MM.1S (cell line): Measurements from ENCODE around the gene CCDC63.

ENCODE experiments used
- DNase-seq: peaks from one replicate; pipeline ENCODE4 v3.0.0-alpha.2; 2015
- H2AFZ ChIP-seq: fragments of 300-600 bp; sonication (generic); 2 replicates; pipeline ENCODE4 v1.6.0; 2016; ENCODE audit warnings: antibody characterized with exemption, low read length
- H3F3A ChIP-seq: fragments of 300-600 bp; sonication (generic); 2 replicates; pipeline ENCODE4 v1.6.1; 2016; ENCODE audit warnings: mild to moderate bottlenecking, antibody characterized with exemption, low read length, moderate library complexity, mixed read lengths; ENCODE audit not compliant: insufficient read depth
- H3K27ac ChIP-seq: fragments of 300-600 bp; sonication (generic); 2 replicates; pipeline ENCODE4 v1.5.1; 2016; ENCODE audit warnings: mild to moderate bottlenecking, low read length
- H3K27me3 ChIP-seq: fragments of 300-600 bp; sonication (generic); replicated peaks from 2 replicates; pipeline ENCODE4 v1.6.0; 2016; ENCODE audit warnings: low read length; ENCODE audit not compliant: insufficient read depth
- H3K36me3 ChIP-seq: fragments of 300-600 bp; sonication (generic); replicated peaks from 2 replicates; pipeline ENCODE4 v1.6.1; 2016; ENCODE audit warnings: mild to moderate bottlenecking, low read length, mixed read lengths; ENCODE audit not compliant: insufficient read depth
- H3K4me1 ChIP-seq: fragments of 300-600 bp; sonication (generic); 2 replicates; pipeline ENCODE4 v1.6.1; 2016; ENCODE audit warnings: low read length, mixed read lengths
- H3K4me2 ChIP-seq: fragments of 300-600 bp; sonication (generic); 2 replicates; pipeline ENCODE4 v1.6.0; 2016; ENCODE audit warnings: low read depth, low read length
- H3K4me3 ChIP-seq: fragments of 300-600 bp; sonication (generic); 2 replicates; pipeline ENCODE4 v1.5.1; 2016; ENCODE audit warnings: low read length, mixed read lengths
- H3K79me2 ChIP-seq: fragments of 300-600 bp; sonication (generic); 2 replicates; pipeline ENCODE4 v1.6.1; 2016; ENCODE audit warnings: mixed run types, low read length, mixed read lengths
- H3K9ac ChIP-seq: fragments of 300-600 bp; sonication (generic); 2 replicates; pipeline ENCODE4 v1.6.1; 2016; ENCODE audit warnings: low read length, mixed read lengths
- H3K9me2 ChIP-seq: fragments of 300-600 bp; sonication (generic); replicated peaks from 2 replicates; pipeline ENCODE4 v1.6.1; 2016; ENCODE audit warnings: mild to moderate bottlenecking, low read length, mixed read lengths; ENCODE audit not compliant: insufficient read depth
- H3K9me3 ChIP-seq: fragments of 300-600 bp; sonication (generic); replicated peaks from 2 replicates; pipeline ENCODE4 v1.6.1; 2016; ENCODE audit warnings: mild to moderate bottlenecking, low read length, mixed read lengths; ENCODE audit not compliant: insufficient read depth
- H4K20me1 ChIP-seq: fragments of 300-600 bp; sonication (generic); 2 replicates; pipeline ENCODE4 v1.6.1; 2016; ENCODE audit warnings: mild to moderate bottlenecking, low read length, moderate library complexity, mixed read lengths; ENCODE audit not compliant: insufficient read depth
- EZH2 ChIP-seq: fragments of 300-600 bp; sonication (generic); optimal IDR thresholded peaks from 2 replicates; pipeline ENCODE3; 2017; ENCODE audit warnings: low read depth, mild to moderate bottlenecking, antibody characterized with exemption, low read length, mixed read lengths
- EZH2phosphoT487 ChIP-seq: fragments of 300-600 bp; sonication (generic); IDR thresholded peaks from 2 replicates; pipeline ENCODE4 v1.6.1; 2018; ENCODE audit warnings: antibody characterized with exemption, low read length
- TF ChIP-seq, protein P1 (sequence below): fragments of 300-600 bp; sonication (generic); IDR thresholded peaks from 2 replicates; pipeline ENCODE4 v1.5.1; 2016; ENCODE audit warnings: antibody characterized with exemption, low read length, mixed read lengths

The CCDC63 gene

GRCh38 chr12:110930348-110931314, 83.8 kb downstream of the CCDC63 start:
- no peaks in the 10 kb centered on the region for H3K36me3 ChIP-seq
- no peaks in the 10 kb centered on the region for H3K27me3 ChIP-seq
- H3K9ac ChIP-seq, result no peak overlapping the region
- no peaks in the 10 kb centered on the region for H3F3A ChIP-seq
- TF ChIP-seq EZH2phosphoT487, result no peak
- TF ChIP-seq EZH2, result no peak
- TF ChIP-seq, protein P1, sequence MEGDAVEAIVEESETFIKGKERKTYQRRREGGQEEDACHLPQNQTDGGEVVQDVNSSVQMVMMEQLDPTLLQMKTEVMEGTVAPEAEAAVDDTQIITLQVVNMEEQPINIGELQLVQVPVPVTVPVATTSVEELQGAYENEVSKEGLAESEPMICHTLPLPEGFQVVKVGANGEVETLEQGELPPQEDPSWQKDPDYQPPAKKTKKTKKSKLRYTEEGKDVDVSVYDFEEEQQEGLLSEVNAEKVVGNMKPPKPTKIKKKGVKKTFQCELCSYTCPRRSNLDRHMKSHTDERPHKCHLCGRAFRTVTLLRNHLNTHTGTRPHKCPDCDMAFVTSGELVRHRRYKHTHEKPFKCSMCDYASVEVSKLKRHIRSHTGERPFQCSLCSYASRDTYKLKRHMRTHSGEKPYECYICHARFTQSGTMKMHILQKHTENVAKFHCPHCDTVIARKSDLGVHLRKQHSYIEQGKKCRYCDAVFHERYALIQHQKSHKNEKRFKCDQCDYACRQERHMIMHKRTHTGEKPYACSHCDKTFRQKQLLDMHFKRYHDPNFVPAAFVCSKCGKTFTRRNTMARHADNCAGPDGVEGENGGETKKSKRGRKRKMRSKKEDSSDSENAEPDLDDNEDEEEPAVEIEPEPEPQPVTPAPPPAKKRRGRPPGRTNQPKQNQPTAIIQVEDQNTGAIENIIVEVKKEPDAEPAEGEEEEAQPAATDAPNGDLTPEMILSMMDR, result no peak
- H2AFZ ChIP-seq, result no peak overlapping the region
- H3K4me3 ChIP-seq, result no peak overlapping the region
- H3K4me1 ChIP-seq, result no peaks in the 10 kb centered on the region
- no peak overlapping the region for H3K4me2 ChIP-seq
- no peaks in the 10 kb centered on the region for H3K9me2 ChIP-seq
- no peaks in the 10 kb centered on the region for H3K9me3 ChIP-seq
- no peaks in the 10 kb centered on the region for H3K79me2 ChIP-seq
- no peak for DNase-seq
- no peaks in the 10 kb centered on the region for H4K20me1 ChIP-seq
- no peak overlapping the region for H3K27ac ChIP-seq

DNA sequence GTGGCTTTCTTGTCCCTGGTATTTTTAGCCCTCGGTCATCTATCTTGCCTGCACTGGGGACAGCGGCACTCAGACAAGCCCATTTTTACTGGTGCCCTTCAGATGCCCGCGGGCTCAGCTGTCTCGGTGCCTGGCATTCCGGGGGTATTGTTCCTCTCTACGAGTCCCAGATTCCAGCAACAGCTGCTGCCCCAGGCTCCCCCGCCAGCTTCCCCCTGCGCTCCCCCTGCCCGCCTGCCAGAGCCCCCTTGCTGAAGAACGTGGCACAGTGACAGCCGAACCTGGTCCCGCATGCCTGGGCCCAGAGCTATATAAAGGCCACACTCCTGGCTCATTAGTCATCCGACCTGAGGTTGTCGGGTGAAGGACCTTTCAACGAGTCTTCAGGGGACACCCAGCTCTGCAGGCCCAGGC, 84.5 kb downstream of the CCDC63 start:
- H3K27me3 ChIP-seq, result no peaks in the 10 kb centered on the region
- H4K20me1 ChIP-seq, result no peaks in the 10 kb centered on the region
- H3K36me3 ChIP-seq, result no peaks in the 10 kb centered on the region
- no peaks in the 10 kb centered on the region for H3K9me3 ChIP-seq
- no peak overlapping the region for H2AFZ ChIP-seq
- H3K4me1 ChIP-seq, result no peaks in the 10 kb centered on the region
- H3K9me2 ChIP-seq, result no peaks in the 10 kb centered on the region
- H3K9ac ChIP-seq, result no peak overlapping the region
- H3K79me2 ChIP-seq, result no peaks in the 10 kb centered on the region
- no peak overlapping the region for H3K4me3 ChIP-seq
- H3F3A ChIP-seq, result no peaks in the 10 kb centered on the region
- no peak overlapping the region for H3K27ac ChIP-seq
- TF ChIP-seq EZH2 (no peak), EZH2phosphoT487 (no peak)
- TF ChIP-seq, protein P1, result no peak
- no peak for DNase-seq
- no peak overlapping the region for H3K4me2 ChIP-seq

DNA sequence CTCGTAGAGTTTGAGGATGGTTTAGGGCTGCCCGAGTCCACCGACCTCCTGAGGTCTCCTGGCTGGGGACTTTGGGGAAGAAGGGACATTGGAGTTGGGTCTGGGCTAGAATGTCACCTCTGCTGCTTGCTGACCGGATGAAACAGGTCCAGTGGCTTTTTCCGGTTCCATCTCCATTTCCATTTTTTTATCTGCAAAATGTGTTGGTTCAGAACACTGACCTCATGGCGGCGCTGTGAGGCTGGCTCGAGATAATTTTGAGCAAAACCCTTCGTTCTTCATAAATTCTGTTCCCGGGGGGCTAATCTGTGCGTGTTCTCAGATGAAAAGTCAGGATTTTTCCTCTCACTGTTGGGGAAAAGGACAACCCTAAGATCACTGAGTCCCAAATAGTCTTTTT, 85.3 kb downstream of the CCDC63 start:
- Histone ChIP-seq H3K79me2 (no peaks in the 10 kb centered on the region), H2AFZ (no peak overlapping the region), H3F3A (no peaks in the 10 kb centered on the region), H3K9me2 (no peaks in the 10 kb centered on the region), H3K4me3 (no peak overlapping the region), H3K9ac (no peak overlapping the region), H3K27me3 (no peaks in the 10 kb centered on the region), H3K9me3 (no peaks in the 10 kb centered on the region), H3K27ac (no peak overlapping the region), H3K4me1 (no peaks in the 10 kb centered on the region), H3K4me2 (no peak overlapping the region), H4K20me1 (no peaks in the 10 kb centered on the region), H3K36me3 (no peaks in the 10 kb centered on the region)
- TF ChIP-seq, protein P1, result peak; percentile 9; the same call in 1 of the 2 replicates
- TF ChIP-seq EZH2phosphoT487 (no peak), EZH2 (no peak)
- no peak for DNase-seq
